ENCODE results near the gene CD164L2.

DNA sequence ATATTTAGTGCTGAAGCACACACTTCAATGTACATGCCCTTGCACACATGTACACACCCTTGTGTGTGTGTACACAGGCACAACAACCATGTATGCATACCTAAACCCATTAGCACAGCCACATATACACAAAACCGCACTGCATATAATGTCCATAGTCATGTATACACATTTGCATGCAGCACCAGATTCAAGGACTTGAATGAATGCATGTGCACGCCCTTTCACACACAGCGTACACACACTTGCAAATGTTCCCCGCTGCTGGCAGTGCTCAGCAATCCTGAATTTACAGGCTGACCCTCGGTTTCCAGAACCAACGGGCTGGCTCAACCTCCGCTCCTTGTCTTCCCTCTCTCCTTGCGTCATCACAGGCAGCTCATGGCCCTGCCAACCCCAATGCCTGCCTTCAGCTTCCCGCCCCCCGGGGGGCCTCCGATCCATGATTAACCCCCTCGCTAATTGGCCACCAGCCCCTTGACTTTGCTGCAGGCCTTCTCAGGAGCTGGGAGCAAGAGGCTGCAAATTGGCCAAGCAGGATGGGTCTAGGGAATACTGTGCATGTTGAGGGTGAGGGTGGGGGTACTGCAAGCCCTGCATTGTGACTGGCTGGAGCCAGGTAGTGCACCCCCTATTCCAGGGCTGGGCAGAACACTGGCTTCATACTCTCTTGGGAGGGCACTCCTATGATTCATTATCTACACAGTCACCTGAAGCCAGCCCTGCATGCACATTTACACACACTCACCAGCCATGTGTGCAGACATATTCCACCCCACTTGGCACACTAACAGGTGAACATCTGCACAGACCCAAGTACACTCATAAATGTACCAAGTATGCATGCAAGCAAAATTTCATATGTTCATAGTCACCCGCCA lies 17.2 kb upstream of the CD164L2 start:
- no peak for TF ChIP-seq CTCF (conservative IDR thresholded peaks at IDR 0.05; ENCODE audit: low read length)
- TF ChIP-seq EZH2phosphoT487 (IDR thresholded peaks at IDR 0.05; ENCODE audit: borderline replicate concordance): no peak

Measured in Loucy (cell line).